Activated CD4-positive, alpha-beta T cell treated with anti-CD3 and anti-CD28 coated beads, Interleukin-2, amount 50 U/mL, for 16 hours (primary cell): Measurements from ENCODE around the gene CAMSAP3.

ENCODE experiments used
- DNase-seq: peaks from one replicate; pipeline ENCODE4 v3.0.0-alpha.2; 2020

CAMSAP3 gene

GRCh38 chr19:7617172-7617571, 21.5 kb downstream of the CAMSAP3 start:
- DNase-seq = no peak

- DNase-seq = no peak
Observed at GRCh38 chr19:7617735-7618134, 22.1 kb downstream of the CAMSAP3 start.

- no peak for DNase-seq
Observed at GRCh38 chr19:7618348-7618747, 22.7 kb downstream of the CAMSAP3 start.

GRCh38 chr19:7618771-7619510, 23.3 kb downstream of the CAMSAP3 start:
- DNase-seq = no peak

- no peak for DNase-seq
Observed at GRCh38 chr19:7619671-7620441, 24.2 kb downstream of the CAMSAP3 start.

- DNase-seq = no peak
Observed at GRCh38 chr19:7620442-7621412, 25.1 kb downstream of the CAMSAP3 start.

GRCh38 chr19:7622933-7623685, 27.4 kb downstream of the CAMSAP3 start:
- DNase-seq = no peak

- no peak for DNase-seq
Observed at GRCh38 chr19:7623725-7624603, 28.3 kb downstream of the CAMSAP3 start.

- DNase-seq = no peak
Observed at GRCh38 chr19:7624810-7625209, 29.1 kb downstream of the CAMSAP3 start.

GRCh38 chr19:7625763-7626372, 30.2 kb downstream of the CAMSAP3 start:
- DNase-seq = no peak

- no peak for DNase-seq
Observed at GRCh38 chr19:7627166-7627565, 31.5 kb downstream of the CAMSAP3 start.

GRCh38 chr19:7628589-7629311, 33.1 kb downstream of the CAMSAP3 start:
- no peak for DNase-seq

GRCh38 chr19:7629347-7630054, 33.8 kb downstream of the CAMSAP3 start, which contains the start of the genes PET100 and XAB2:
PET100 (plus strand) TSS chr19:7629793; CDS start chr19:7629834, 41 bp downstream.
XAB2 (minus strand) TSS chr19:7629545; CDS start chr19:7629527, 18 bp downstream.
- DNase-seq = peak; percentile 99

- DNase-seq = no peak
Observed at GRCh38 chr19:7631577-7631976, 35.9 kb downstream of the CAMSAP3 start.

GRCh38 chr19:7632340-7633203, 36.9 kb downstream of the CAMSAP3 start:
- DNase-seq = no peak

- DNase-seq = no peak
Observed at GRCh38 chr19:7633698-7634097, 38.0 kb downstream of the CAMSAP3 start, which contains the start of gene PCP2. PCP2 (minus strand) TSS chr19:7633719; CDS start chr19:7633457, 262 bp downstream.

- DNase-seq = no peak
Observed at GRCh38 chr19:7635670-7636069, 40.0 kb downstream of the CAMSAP3 start.

GRCh38 chr19:7636317-7636690, 40.6 kb downstream of the CAMSAP3 start:
- DNase-seq = no peak
